IPS-18c (cell line): Measurements from ENCODE around the gene MRPL49.

Source experiments
- H3K4me3 ChIP-seq: 2 replicates; pipeline ENCODE4 v1.7.0; 2013; ENCODE audit warnings: low read depth, mild to moderate bottlenecking, low read length, moderate library complexity; ENCODE audit not compliant: insufficient read depth
- H3K9me3 ChIP-seq: one replicate; pipeline ENCODE4 v1.6.1; 2013; ENCODE audit warnings: mild to moderate bottlenecking, low read length, moderate library complexity; ENCODE audit not compliant: control insufficient read depth, insufficient read depth

MRPL49 gene

DNA sequence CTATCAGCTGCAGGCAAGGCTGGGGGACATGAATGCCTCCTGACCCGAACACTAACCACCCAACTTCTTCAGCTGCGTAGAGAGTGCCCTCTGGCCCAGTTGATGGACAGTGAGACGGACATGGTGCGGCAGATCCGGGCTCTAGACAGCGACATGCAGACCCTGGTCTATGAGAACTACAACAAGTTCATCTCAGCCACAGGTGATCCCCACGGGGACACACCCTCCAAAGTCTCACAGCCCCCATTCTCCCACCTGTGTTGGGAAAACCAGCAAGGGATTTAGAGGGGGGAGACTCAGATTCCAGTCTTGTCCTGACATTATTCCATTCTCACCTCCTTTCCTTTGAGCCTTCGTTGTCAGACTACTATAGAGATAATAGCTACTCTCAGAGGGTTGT is 25.2 kb upstream of the MRPL49 start:
- Histone ChIP-seq H3K4me3 (peak overlapping the region; percentile 94), H3K9me3 (no peaks in the 10 kb centered on the region)

DNA sequence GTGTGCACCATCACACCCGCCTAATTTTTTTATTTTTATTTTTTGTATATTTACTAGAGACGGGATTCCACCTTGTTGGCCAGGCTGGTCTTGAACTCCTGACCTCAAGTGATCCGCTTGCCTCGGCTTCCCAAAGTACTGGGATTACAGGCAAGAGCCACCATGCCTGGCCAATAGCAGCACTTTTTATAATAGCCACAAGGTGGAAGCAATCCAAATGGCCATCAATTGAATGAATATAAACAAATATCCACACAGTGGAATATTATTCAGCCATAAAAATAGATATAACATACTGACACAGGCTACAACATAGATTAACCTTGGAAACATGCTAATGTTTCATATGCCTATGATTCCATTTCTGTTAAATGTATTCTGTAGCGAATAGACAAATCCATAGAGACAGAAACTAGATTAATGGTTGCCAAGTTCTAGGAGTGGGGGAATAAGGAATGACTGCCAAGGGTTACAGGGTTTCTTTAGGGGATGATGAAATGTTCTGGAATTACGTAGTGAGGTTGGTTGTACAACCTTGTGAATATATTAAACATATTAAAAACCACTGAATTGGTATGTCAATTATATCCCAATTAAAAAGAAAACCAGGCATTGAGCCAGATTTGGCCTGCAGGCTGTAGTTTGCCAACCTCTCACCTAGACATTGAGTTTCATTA is 21.3 kb upstream of the MRPL49 start:
- H3K9me3 ChIP-seq: no peaks in the 10 kb centered on the region
- no peak overlapping the region for H3K4me3 ChIP-seq

DNA sequence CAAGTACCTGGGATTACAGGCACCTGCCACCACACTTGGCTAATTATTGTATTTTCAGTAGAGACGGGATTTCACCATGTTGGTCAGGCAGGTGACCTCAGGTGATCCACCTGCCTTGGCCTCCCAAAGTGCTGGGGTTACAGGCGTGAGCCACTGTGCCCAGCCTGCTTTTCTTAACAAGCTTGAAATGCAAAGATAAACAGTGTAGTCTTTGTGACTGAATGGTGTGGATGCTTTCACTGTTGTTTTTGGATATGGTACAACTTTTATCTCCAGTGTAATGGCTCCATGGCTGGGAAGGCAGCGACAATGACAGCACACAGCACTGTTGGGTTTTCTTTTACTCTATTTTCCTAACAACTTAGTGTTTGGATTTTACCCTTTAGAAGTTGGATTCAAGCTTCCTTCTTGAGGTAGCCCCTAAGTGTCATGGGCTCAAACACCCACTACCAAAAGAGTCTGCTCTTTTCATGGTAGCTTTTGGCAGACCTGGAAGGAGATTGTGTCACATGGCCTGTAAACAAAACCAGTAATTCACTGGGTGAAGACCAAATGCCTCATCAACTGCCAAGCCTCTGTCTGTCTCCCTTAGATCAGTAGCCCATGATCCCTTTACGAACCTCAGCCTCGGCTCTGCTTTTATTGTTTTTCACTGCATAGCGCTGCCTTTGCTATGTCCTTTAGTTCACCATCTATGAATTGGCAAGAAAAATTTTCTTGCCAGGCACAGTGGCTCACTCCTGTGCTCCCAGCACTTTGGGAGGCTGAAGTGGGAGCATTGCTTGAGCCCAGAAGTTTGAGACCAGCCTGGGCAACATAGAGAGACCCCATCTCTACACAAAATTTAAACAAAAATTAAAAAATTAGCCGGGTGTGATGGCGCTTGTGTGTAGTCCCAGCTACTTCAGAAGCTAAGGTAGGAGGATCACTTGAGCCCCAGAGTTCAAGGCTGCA is 19.7 kb upstream of the MRPL49 start:
- no peaks in the 10 kb centered on the region for H3K9me3 ChIP-seq
- no peak overlapping the region for H3K4me3 ChIP-seq

DNA sequence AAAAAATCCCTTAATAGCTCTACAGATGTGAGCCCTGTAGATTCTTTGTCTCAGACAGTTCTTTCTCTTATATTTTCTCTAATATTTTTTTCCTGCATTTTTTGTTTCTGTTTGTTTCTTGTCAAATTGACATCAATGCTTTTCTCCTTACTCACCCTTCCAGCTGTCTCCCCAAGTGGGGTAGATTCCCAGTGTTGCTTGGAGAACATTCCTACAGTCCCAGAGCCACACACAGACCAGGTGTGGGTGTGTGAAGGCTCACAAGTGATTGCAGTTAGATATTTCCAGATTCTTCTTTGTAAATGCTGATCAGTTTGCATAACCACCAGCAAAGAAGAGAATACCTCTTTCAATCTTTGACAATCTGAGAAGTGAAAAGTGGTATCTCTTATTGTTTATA is 18.6 kb upstream of the MRPL49 start:
- H3K9me3 ChIP-seq: peaks cover 3% of the 10 kb centered on the region
- no peak overlapping the region for H3K4me3 ChIP-seq

DNA sequence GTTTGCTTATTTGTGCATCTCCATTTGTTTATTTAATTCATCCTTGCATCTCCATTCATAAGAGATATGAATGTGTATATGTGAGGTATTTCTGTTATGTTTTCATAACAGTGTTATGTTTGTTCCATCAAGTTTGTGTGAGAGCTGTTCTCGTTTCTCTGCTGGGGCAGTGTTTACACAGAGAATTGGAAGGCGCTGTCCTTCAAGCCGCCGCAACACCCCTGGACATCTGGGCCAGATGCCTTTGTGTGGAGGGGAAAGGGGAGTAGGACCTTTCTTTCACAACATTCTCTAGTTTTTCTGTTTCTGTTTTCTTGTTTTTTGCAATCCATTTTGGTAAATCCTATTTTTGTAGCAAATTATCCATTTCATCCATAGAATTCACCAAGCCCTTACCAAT is 17.5 kb upstream of the MRPL49 start:
- Histone ChIP-seq H3K9me3 (peaks cover 3% of the 10 kb centered on the region), H3K4me3 (no peak overlapping the region)

DNA sequence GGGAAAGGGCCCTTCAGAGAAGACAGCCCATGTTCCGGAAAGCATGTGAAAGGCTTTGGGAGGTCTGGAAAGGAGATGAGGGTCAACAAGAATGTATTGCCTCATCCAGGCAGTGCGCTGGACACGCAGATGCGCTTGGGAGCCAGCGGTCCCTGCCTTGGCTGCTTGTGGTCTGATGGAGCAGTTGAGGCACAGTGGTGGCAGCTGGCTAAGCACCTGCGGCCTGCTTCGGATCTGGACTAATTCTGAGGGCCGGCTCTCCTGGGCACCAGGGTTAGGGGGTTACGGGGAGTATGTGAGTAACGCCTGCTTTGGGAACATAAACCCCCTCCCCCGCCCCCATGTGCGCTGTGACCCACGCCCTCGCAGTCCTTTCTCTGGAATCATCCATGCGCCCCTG is 15.0 kb upstream of the MRPL49 start:
- Histone ChIP-seq H3K4me3 (no peak overlapping the region), H3K9me3 (peaks cover 5% of the 10 kb centered on the region)

DNA sequence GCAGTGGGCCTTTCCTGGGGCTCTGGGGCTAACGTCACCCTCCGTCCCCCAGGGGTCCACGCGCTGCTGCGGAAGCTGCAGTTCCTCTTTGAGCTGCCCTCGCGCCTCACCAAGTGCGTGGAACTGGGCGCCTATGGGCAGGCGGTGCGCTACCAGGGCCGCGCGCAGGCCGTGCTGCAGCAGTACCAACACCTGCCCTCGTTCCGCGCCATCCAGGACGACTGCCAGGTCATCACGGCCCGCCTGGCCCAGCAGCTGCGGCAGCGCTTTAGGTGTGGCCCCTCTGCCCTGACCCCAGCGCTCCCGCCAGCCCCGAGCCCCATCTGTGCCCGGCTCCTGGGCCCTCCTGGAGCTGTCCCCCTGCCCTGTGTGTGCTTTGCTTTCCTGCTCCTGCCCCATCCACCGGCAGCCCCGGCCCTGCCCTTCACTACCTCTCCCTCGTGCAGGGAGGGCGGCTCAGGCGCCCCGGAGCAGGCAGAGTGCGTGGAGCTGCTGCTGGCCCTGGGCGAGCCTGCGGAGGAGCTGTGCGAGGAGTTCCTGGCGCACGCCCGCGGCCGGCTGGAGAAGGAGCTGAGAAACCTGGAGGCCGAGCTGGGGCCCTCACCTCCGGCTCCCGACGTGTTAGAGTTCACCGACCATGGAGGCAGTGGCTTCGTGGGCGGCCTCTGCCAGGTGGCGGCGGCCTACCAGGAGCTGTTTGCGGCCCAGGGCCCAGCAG is 14.2 kb upstream of the MRPL49 start:
- Histone ChIP-seq H3K9me3 (peaks cover 5% of the 10 kb centered on the region), H3K4me3 (no peak overlapping the region)

DNA sequence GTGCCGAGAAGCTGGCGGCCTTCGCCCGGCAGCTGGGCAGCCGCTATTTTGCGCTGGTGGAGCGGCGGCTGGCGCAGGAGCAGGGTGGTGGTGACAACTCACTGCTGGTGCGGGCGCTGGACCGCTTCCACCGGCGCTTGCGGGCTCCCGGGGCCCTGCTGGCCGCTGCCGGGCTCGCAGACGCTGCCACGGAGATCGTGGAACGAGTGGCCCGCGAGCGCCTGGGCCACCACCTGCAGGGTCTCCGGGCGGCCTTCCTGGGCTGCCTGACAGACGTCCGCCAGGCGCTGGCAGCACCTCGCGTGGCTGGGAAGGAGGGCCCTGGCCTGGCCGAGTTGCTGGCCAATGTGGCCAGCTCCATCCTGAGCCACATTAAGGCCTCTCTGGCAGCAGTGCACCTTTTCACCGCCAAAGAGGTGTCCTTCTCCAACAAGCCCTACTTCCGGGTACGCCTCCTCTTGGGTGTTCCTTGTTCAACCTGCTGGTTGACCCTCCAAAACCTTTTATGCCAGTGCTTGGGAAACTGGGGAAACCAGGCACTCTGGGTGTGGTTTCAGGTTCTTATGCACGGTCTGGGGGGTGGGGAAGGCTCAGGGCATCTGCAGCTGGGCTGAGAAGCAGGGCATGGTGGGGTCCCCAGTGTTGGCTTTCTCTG is 13.5 kb upstream of the MRPL49 start:
- no peak overlapping the region for H3K4me3 ChIP-seq
- H3K9me3 ChIP-seq: peaks cover 5% of the 10 kb centered on the region

DNA sequence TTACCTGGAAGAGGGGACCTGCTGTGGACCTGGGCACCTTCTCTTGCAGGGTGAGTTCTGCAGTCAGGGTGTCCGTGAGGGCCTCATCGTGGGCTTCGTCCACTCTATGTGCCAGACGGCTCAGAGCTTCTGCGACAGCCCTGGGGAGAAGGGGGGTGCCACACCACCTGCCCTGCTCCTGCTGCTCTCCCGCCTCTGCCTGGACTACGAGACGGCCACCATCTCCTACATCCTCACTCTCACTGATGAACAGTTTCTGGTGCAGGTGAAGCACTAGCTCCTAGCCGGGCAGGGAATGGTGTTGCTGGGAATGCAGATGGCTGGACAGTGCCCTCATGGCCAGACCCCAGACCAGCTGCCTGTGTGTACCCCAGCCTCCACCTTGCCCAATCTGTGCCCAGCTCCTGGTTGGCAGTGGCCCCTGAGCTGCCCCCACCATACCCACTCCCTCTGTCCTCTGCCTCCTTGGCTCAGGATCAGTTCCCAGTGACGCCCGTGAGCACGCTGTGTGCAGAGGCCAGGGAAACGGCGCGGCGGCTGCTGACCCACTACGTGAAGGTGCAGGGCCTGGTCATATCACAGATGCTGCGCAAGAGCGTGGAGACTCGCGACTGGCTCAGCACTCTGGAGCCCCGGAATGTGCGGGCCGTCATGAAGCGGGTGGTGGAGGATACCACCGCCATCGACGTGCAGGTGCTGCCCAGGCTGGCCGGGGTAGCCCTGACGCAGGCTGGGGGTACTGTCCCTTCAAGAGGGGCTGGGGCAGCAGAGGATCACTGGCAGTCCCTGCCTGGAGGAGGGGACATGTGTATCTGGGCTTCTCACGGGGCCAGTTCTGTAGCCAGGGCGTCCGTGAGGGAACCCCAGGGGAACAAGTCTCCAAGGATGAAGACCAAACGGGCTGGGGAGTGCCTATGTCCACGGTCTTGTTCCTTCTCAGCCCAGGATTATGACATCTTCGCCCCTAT is 12.6 kb upstream of the MRPL49 start:
- Histone ChIP-seq H3K9me3 (peaks cover 5% of the 10 kb centered on the region), H3K4me3 (no peak overlapping the region)

DNA sequence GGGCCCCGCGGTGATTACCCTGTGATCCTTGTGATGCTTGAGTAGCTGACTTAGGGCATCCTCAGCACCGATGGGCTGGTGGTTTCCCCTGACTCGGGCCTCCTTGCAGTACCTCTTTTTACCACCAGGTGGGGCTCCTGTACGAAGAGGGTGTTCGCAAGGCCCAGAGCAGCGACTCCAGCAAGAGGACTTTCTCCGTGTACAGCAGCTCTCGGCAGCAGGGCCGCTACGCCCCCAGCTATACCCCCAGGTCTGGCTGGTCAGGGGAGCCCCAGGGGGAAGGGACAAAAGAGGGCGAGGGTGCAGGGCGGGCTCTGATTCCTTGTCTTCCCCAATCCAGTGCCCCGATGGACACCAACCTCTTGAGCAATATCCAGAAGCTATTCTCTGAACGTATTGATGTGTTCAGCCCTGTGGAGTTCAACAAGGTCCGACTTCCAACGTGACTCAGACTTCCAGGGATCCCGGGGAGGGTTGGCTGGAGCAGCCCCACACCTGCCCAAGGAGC is 11.7 kb upstream of the MRPL49 start:
- no peak overlapping the region for H3K4me3 ChIP-seq

DNA sequence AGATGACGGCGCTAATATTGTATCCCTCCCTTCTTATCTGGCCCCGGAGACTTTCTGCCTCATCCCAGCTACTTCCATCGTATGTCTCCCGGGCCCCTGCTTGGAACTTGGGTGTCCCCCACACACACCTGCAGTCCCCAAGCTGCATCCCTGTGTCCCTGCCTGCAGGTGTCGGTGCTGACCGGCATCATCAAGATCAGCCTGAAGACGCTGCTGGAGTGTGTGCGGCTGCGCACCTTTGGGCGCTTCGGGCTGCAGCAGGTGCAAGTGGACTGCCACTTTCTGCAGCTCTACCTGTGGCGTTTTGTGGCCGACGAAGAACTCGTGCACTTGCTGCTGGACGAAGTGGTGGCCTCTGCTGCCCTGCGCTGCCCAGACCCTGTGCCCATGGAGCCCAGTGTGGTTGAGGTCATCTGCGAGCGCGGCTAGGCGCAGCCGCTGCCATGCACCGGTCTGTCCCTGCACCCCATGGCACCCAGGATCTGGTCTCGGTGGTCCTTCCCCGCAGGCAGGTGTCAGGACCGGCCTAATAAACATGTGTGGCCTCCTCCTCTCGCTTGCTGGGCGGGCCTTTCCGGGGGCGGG is 10.9 kb upstream of the MRPL49 start:
- Histone ChIP-seq H3K4me3 (no peak overlapping the region; the same call in none of the 2 replicates), H3K9me3 (peaks cover 5% of the 10 kb centered on the region)

More for the DNA sequence above, 11.7 kb upstream of the MRPL49 start:
- peaks cover 5% of the 10 kb centered on the region for H3K9me3 ChIP-seq

DNA sequence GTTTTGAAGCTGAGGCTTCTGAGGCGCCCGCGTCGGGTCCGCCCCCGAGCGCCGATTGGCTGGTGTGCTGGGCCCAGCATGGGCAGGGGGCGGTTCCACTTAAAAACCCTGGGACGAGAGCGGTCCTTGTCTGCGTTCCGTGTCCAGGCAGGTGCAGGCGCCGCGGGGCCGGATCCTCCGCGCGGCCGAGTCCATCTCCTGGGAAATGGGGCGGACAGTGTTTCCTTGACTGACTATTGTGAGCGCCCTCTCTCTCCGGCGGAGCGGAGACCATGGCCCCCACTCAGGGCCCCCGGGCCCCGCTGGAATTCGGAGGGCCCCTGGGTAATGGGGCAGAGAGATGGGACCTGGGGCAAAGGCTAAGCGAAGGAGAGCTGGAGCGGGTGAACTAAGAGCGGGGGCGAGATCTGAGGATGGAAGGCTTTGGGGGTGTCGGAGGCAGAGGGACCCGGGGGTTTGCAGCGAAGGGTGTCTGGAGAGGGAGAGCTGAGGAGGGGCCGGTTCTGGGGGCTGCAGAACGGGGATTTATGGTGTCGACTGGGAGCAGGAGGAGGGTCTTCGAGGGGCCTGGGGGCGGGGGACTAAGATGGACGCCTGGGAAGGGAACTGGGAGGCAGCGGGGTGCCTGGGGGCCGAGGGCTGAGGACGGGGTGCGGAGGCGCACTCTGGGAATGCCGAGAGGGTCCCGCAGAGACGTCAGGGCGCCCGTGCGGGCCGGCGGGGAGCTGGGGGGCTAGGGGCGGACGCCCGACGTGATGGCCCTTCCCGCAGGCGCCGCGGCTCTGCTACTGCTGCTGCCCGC is 10.2 kb upstream of the MRPL49 start, which contains the start of gene TM7SF2:
TSS of gene TM7SF2 (plus strand) at position 129 of the 802 bp plus-strand sequence. CDS start at position 273, 144 bp downstream.
- H3K4me3 ChIP-seq: peak within 1 kb of the TSS; percentile 83
- peaks cover 5% of the 10 kb centered on the region for H3K9me3 ChIP-seq

DNA sequence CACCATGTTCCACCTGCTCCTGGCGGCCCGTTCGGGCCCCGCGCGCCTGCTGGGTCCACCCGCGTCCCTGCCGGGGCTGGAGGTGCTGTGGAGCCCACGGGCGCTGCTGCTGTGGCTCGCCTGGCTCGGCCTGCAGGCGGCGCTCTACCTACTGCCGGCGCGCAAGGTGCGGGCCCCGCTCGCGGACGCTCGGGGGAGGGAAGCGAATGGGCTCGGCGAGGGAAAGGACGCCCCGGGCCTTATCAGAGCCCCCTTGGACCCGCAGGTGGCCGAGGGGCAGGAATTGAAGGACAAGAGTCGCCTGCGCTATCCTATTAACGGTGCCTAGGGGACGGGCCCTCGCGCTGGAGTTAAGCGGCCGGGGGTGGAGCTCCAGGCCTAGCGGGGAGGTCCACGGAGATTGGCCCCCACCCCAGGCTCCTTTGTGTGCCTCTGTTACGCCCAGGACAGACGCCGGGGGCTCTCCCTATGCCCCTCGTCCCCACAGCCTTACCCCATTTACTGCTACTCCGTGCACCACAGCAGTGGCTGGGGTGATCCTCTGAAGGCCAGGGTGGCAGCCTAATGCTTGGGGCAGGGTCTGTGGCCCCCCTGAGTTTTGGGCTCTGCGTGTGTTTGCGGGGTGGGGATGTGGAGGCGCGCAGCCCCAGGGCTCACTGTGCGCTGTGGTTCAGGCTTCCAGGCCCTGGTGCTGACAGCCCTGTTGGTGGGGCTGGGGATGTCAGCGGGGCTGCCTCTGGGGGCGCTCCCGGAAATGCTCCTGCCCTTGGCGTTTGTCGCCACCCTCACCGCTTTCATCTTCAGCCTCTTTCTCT is 9.4 kb upstream of the MRPL49 start:
- peak overlapping the region; percentile 83 for H3K4me3 ChIP-seq

DNA sequence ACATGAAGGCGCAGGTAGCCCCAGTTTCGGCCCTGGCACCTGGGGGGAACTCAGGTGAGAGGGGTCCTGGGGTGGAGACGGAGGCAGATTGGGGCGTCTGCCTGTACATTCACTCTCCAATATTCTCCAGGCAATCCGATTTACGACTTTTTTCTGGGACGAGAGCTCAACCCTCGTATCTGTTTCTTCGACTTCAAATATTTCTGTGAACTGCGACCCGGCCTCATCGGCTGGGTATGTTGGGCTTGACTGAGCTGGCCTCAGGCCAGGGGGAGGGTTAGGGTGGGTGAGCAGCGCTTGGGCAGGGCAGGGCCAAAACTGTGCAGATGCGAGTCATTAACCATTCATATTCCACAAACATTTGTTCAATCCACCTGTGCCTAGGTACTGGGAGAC is 8.8 kb upstream of the MRPL49 start:
- H3K9me3 ChIP-seq: peaks cover 3% of the 10 kb centered on the region
- peak overlapping the region; percentile 83; the same call in 1 of the 2 replicates for H3K4me3 ChIP-seq

More for the DNA sequence above, 9.4 kb upstream of the MRPL49 start:
- H3K9me3 ChIP-seq: peaks cover 5% of the 10 kb centered on the region
